Fibroblast of the aortic adventitia (primary cell): ENCODE measurements around the gene CSPG4. TPM values are rescaled to one million over a fixed set of nuclear protein-coding genes. Genes with fewer than 3 reads are reported as not detected.

Experiments
- DNase-seq: peaks from one replicate; pipeline ENCODE4 v3.0.0-alpha.2; 2010; ENCODE audit warnings: low read depth
- H3K4me3 ChIP-seq: 2 replicates; pipeline ENCODE4 v1.5.1; 2011; ENCODE audit warnings: low read depth, mild to moderate bottlenecking, control low read depth, low read length, moderate library complexity
- CTCF ChIP-seq: IDR thresholded peaks from 2 replicates; pipeline ENCODE4 v1.5.1; 2011; ENCODE audit warnings: mild to moderate bottlenecking, low read length, control low read depth, inconsistent platforms; ENCODE audit not compliant: insufficient read depth
- total RNA-seq: library from RNA; depleted of rRNA; stranded (reverse); fragments of >200 nt; gene quantifications from 2 replicates; pipeline ENCODE4 v1.2.3, GENCODE V29; 2012; ENCODE audit warnings: low replicate concordance

Gene CSPG4
- total RNA-seq, 1 donor = 27.8 TPM

DNA sequence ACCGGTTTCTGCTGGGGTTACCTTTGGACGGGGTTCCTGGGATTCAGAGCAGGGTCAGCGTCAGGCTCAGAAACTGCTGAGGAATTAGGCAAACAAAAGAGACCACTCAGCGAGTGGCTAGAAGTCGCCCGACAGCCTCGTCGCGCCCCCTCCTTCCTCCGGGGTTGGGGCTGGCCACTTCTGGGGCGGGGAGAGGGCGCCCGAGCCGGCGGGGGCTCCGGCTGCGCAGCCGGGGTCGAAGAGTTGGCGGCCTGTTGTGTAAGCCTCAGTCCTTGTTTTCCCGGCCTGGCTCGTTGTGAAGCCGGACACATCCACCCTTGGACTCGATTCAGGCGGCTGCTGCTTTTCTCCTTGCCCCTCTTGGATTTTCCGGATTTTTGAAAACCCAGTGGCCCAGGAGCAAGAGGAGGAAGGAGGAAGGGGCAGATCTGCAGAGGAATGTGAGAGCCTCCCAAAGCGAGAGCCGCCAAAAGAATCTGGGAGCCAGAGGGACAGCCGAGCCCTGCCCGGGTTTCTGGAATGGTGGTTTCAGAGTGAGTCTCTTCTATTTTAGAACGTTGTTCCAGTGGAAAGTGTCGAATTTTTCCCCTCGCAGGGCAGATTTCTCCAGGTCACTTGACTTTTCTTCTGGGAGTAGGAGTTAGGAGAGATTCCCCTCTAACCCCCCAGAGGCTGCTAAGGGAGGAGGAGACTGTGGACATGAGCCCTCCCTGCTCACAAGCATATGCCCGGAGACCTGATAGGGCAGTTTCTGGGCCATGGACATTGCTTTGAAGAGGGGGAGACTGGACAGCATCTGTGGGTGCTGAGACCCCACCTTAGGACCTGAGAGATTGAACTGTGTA is 64.3 kb downstream of the CSPG4 start:
- peak overlapping the region; percentile 86 for H3K4me3 ChIP-seq
- no peak for TF ChIP-seq CTCF
- DNase-seq = peak; percentile 61

- peak within 1 kb of the TSS; percentile 86 for H3K4me3 ChIP-seq
- peak; percentile 89 for DNase-seq
- TF ChIP-seq CTCF = peak; percentile 45
These were observed 65.1 kb downstream of the CSPG4 start, which contains the start of gene SNX33 for GRCh38 chr15:75647370-75648155. Gene SNX33 (plus strand): TSS chr15:75647912. CDS start chr15:75649103, 1,191 bp downstream.

GRCh38 chr15:75646944-75647364 is 65.7 kb downstream of the CSPG4 start:
- H3K4me3 ChIP-seq = peak overlapping the region; percentile 86
- no peak for TF ChIP-seq CTCF
- DNase-seq = no peak

DNA sequence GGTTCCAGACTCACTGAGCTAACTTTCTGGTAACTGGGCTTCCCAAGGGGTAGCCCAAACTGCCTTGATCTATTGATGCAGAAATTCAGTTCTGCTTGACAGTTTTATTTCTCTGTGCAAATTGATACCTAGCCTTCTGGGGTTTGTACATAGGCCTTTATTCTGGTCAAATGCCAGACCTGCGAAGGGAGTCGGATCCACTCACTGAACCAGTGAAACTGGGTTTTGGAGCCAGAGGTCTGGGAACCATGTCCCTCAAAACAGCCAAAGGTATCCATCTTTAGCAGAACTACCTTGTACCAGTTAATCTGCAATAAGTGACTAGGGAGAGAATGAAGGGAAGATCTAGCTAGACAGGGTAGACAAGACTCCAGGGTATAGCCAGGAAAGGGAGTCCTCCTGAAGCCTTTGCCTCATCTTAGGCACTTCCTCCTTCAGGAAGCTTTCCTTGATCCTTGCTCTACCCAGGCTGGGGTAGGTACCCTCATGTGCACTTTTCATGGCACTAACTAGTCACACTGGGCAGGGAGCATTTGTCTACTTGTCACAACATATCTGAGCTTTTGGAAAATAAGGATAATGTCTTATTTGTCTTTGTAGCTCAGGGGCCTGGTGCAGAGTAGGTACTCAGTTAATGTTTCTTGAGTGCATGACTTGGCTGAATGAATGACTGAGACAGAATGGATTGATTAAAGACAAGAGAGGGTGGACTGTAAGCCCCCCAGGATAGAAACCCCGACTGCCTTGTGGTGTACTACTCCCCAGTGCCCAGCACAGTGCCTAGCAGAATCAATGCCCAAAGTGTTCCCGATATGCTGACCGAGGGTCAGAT is 66.3 kb downstream of the CSPG4 start:
- no peak for TF ChIP-seq CTCF
- peak overlapping the region; percentile 86 for H3K4me3 ChIP-seq
- no peak for DNase-seq

DNA sequence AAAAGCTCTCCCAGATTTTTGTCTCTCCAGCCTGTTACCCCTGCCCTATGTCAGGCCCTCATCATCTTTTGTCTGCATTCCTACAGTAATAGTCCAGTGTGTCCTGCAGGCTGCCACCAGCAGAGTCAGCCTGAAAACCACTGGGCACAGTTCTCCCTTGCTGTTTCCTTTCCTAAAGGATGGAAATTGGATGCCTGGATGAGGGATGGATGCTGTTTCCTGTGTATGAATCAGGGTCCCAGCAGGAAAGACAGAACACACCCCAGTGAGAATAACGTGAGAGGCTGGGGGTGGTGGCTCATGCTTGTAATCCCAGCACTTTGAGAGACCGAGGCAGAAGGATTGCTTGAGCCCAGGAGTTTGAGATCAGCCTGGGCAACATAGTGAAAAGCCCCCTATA is 68.3 kb downstream of the CSPG4 start:
- no peak overlapping the region for H3K4me3 ChIP-seq
- no peak for TF ChIP-seq CTCF
- no peak for DNase-seq

DNA sequence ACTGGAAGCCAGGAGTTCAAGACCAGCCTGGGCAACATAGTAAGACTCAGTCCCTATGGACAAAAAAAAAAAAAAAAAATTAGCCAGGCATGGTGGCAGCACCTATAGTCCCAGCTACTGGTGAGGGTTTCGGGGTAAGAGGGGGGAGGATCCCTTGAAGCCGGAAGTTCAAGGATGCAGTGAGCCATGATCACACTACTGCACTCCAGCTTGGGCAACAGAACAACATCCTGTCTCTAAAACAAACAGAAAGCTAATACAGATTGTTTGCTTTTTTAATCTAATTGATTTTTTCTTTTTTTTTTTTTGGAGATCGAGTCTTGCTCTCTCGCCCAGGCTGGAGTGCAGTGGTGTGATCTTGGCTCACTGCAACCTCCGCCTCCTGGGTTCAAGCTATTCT is 71.0 kb downstream of the CSPG4 start:
- no peak overlapping the region for H3K4me3 ChIP-seq
- no peak for DNase-seq
- TF ChIP-seq CTCF = no peak
